ENCODE measurements around the gene CDKL4. TPM values are rescaled to one million over a fixed set of nuclear protein-coding genes. Genes with fewer than 3 reads are reported as not detected.

CDKL4 gene
- total and polyA plus RNA-seq, 2 experiments from 2014 or later, result 0.22 TPM; not detected in 1

- no peaks in the 10 kb centered on the region for H3K9me3 ChIP-seq (ENCODE audit: low read depth)
- peak overlapping the region; percentile 82 for H2AFZ ChIP-seq
- H3K9ac ChIP-seq, result peak overlapping the region; percentile 63
- H3F3A ChIP-seq (ENCODE audit: insufficient read depth), result peaks cover 28% of the 10 kb centered on the region
- no peaks in the 10 kb centered on the region for H3K27me3 ChIP-seq (replicated peaks; ENCODE audit: insufficient read depth)
- no peak for TF ChIP-seq EZH2phosphoT487 (IDR thresholded peaks at IDR 0.05; ENCODE audit: insufficient read depth, low read depth)
- no peak for TF ChIP-seq EZH2 (IDR thresholded peaks at IDR 0.05; ENCODE audit: insufficient read depth, poor library complexity, severe bottlenecking)
- peak; percentile 67 for DNase-seq
- in situ Hi-C loops (cut with MboI), result loop anchor here (10.0 kb wide), 1 partner anchor 97 kb away; no protein-coding TSS in a partner anchor
- peak overlapping the region; percentile 54 for H3K4me3 ChIP-seq
- peak overlapping the region; percentile 78 for H3K4me2 ChIP-seq (ENCODE audit: unreplicated experiment)
- H3K4me1 ChIP-seq (ENCODE audit: insufficient read depth), result peaks cover 20% of the 10 kb centered on the region
- H3K9me2 ChIP-seq (ENCODE audit: insufficient read depth), result no peaks in the 10 kb centered on the region
- 0% methylated on average over 1 of the region's 1 CpG for WGBS, 2 experiments (ENCODE audit: low coverage in 1 of 2, low lambda C conversion rate in 2 of 2, missing lambda C conversion rate in 2 of 2)
- peak overlapping the region; percentile 59 for H3K27ac ChIP-seq
- H3K36me3 ChIP-seq (ENCODE audit: low read depth), result no peaks in the 10 kb centered on the region
- H4K20me1 ChIP-seq (ENCODE audit: insufficient read depth), result no peaks in the 10 kb centered on the region
- H3K79me2 ChIP-seq (ENCODE audit: insufficient read depth), result peaks cover 10% of the 10 kb centered on the region
Measured at GRCh38 chr2:39127973-39128372, 115.8 kb downstream of the CDKL4 start.

Small RNA genes within 50 kb of the gene (small RNA-seq; reads per million reads assigned to genes)
- not detected for gene RF00019 (ENCODE audit: low read depth, low replicate concordance)
- gene RF00272 (ENCODE audit: low read depth, low replicate concordance), result not detected

Other genes starting within 250 kb of the CDKL4 start
- gene SOS1, start 122.9 kb downstream of the CDKL4 start, total RNA-seq (2014; rRNA removed; shearing (Covaris generic)), result 8.6 and 22.0 TPM in 2 replicates
- gene SOS1, start 122.9 kb downstream of the CDKL4 start, polyA plus RNA-seq (2016; fragmentation: Nextera tagmentation; extraction: Ambion mirVana), result 3.8 and 5.0 TPM in 2 replicates
- gene MAP4K3, start 193.3 kb upstream of the CDKL4 start, total RNA-seq (2014; rRNA removed; shearing (Covaris generic)), result 32.0 and 44.0 TPM in 2 replicates
- gene MAP4K3, start 193.3 kb upstream of the CDKL4 start, polyA plus RNA-seq (2016; fragmentation: Nextera tagmentation; extraction: Ambion mirVana), result 9.4 and 9.9 TPM in 2 replicates

All from GM23248 (cell line).